GM13977 (cell line): ENCODE measurements around the gene MRPL10.

ENCODE experiments used
- DNase-seq: peaks from one replicate; pipeline ENCODE4 v3.0.0; 2012; ENCODE audit warnings: low spot score
- in situ Hi-C: fragments of 300-500 bp; cut with MboI; formaldehyde crosslinking; loops from one replicate; pipeline ENCODE4 v1.12.0; 2022; ENCODE audit warnings: low sequenced_read_pairs, low pct_unique_long_range_greater_than_20kb, mixed read lengths, inconsistent platforms; ENCODE audit not compliant: unreplicated experiment
- TF ChIP-seq, protein P1 (sequence below): IDR thresholded peaks from 2 replicates; pipeline ENCODE4 v1.5.1; 2012; ENCODE audit warnings: mild to moderate bottlenecking, control low read depth; ENCODE audit not compliant: insufficient read depth; ENCODE audit errors: extremely low read depth, missing control alignments

MRPL10 gene

DNA sequence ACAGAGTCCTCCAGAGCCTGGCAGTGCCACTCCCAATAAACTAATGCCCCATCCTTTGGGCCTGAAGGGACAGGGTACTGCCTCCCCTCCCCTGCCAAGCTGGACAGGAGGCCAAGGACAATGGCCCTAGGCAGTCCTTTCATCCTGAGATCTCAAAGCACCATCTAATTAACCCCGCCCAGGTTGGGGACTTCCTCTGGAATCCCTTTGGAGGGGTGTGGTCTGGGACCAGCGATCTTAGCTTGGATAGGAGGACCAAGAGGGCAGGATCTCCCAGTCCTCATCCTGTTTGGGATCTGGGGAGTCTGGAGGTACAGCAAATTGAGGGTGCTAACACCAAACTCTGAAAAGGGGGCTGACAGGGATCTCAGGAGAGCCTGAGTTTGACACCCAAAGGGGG, 37.8 kb upstream of the MRPL10 start:
- TF ChIP-seq, protein P1, sequence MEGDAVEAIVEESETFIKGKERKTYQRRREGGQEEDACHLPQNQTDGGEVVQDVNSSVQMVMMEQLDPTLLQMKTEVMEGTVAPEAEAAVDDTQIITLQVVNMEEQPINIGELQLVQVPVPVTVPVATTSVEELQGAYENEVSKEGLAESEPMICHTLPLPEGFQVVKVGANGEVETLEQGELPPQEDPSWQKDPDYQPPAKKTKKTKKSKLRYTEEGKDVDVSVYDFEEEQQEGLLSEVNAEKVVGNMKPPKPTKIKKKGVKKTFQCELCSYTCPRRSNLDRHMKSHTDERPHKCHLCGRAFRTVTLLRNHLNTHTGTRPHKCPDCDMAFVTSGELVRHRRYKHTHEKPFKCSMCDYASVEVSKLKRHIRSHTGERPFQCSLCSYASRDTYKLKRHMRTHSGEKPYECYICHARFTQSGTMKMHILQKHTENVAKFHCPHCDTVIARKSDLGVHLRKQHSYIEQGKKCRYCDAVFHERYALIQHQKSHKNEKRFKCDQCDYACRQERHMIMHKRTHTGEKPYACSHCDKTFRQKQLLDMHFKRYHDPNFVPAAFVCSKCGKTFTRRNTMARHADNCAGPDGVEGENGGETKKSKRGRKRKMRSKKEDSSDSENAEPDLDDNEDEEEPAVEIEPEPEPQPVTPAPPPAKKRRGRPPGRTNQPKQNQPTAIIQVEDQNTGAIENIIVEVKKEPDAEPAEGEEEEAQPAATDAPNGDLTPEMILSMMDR, result no peak
- DNase-seq, result no peak
- in situ Hi-C loops, result no loop called here

- DNase-seq, result no peak
- TF ChIP-seq, protein P1, result no peak
- in situ Hi-C loops, result no loop called here
Measured at GRCh38 chr17:47867813-47868533, 36.6 kb upstream of the MRPL10 start.

DNA sequence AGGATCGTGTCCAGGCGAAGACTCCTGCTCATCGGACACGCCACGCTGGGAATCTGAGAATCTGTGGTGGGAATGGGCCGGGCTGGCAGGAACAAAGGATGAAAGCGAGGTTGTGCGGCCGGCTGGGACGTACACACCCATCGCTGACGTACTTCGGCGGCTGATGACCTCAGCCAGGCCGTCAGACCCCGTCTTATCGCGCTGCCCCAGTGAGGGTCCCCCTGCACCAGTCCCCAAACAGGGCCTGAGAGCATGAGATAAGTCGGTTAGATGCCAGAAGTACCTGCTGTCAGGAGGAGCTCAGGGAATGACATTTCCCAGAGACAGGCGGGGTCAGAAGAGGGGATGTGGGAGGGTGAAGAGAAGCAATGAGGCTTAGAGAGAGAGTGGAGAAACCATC, 35.6 kb upstream of the MRPL10 start:
- in situ Hi-C loops, result no loop called here
- TF ChIP-seq, protein P1, result no peak
- no peak for DNase-seq

- in situ Hi-C loops, result no loop called here
- no peak for DNase-seq
- TF ChIP-seq, protein P1, result no peak
Measured at GRCh38 chr17:47864791-47865216, 33.5 kb upstream of the MRPL10 start.

GRCh38 chr17:47862621-47863440, 31.5 kb upstream of the MRPL10 start:
- TF ChIP-seq, protein P1, result no peak
- no peak for DNase-seq
- in situ Hi-C loops, result no loop called here

DNA sequence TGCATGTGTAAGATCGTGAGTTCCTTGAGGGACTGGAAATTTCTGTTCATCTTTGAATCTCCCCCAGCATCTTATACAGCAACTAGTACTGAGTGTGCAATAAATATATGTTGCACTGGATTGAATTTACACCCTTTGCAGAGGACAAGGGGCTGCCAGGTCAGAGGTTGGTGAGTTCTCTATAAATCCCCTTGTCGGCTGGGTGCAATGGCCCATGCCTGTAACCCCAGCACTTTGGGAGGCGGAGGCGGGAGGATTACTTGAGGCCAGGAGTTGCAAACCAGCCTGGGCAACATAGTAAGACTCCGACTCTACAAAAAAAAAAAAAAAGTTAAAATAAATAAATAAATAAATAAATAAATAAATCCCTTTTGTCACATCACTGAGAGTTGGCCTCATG, 29.0 kb upstream of the MRPL10 start:
- TF ChIP-seq, protein P1, result no peak
- in situ Hi-C loops, result no loop called here
- no peak for DNase-seq
